Mammary epithelial cell (primary cell): ENCODE measurements around the gene ITGAD.
"Not testable (repeated sequence)": the region's sequence is repeated elsewhere in the genome, so short reads cannot be mapped to it uniquely, and the experiment has no call there.

Source experiments
- CTCF ChIP-seq, 2 donors: IDR thresholded peaks in 1 of 2; conservative IDR thresholded peaks in 1 of 2; 2 replicates each; pipeline ENCODE4 v1.5.1; 2011 to 2012; ENCODE audit warnings: inconsistent platforms in 2 of 2, low read length in 2 of 2, mild to moderate bottlenecking in 2 of 2, control low read depth in 1 of 2, low read depth in 1 of 2; ENCODE audit not compliant: insufficient read depth in 1 of 2; ENCODE audit errors: extremely low read depth in 1 of 2
- EZH2 ChIP-seq: IDR thresholded peaks from 2 replicates; pipeline ENCODE4 v1.6.1; 2012; ENCODE audit warnings: low read length, inconsistent platforms, borderline replicate concordance

GRCh38 chr16:31445931-31446330, 52.8 kb downstream of the ITGAD start:
- TF ChIP-seq CTCF (conservative IDR thresholded peaks at IDR 0.05 in 1 of 2, IDR thresholded peaks at IDR 0.05 in 1 of 2; ENCODE audit: extremely low read depth in 1 of 2, insufficient read depth in 1 of 2, low read depth in 1 of 2, low read length in 2 of 2); EZH2: not testable (repeated sequence)
